Neuronal stem cell (in vitro differentiated cells): ENCODE measurements around the gene TESMIN.
A peak's percentile ranks its signal among the peaks of the same experiment; 100 is the strongest.

Experiments
- DNase-seq: peaks from one replicate; pipeline ENCODE4 v3.0.0-alpha.2; 2013; ENCODE audit warnings: low spot score
- H2AFZ ChIP-seq: one replicate; pipeline ENCODE4 v1.6.1; 2013; ENCODE audit warnings: mild to moderate bottlenecking, low read length, inconsistent platforms
- H2AK5ac ChIP-seq: 2 replicates; pipeline ENCODE4 v1.6.1; 2013; ENCODE audit warnings: low read depth, mild to moderate bottlenecking, inconsistent platforms, low read length, moderate library complexity, mixed read lengths
- H2BK120ac ChIP-seq: 2 replicates; pipeline ENCODE4 v1.6.1; 2013; ENCODE audit warnings: low read depth, mild to moderate bottlenecking, inconsistent platforms, low read length, moderate library complexity, mixed read lengths
- H2BK12ac ChIP-seq: one replicate; pipeline ENCODE4 v1.6.1; 2013; ENCODE audit warnings: low read length, inconsistent platforms
- H2BK15ac ChIP-seq: 2 replicates; pipeline ENCODE4 v1.6.1; 2013; ENCODE audit warnings: mild to moderate bottlenecking, low read length, inconsistent platforms, mixed read lengths
- H2BK5ac ChIP-seq: one replicate; pipeline ENCODE4 v1.6.1; 2013; ENCODE audit warnings: inconsistent platforms, mild to moderate bottlenecking, low read length, moderate library complexity
- H3K14ac ChIP-seq: one replicate; pipeline ENCODE4 v1.6.1; 2013; ENCODE audit warnings: low read length, inconsistent platforms
- H3K18ac ChIP-seq: 2 replicates; pipeline ENCODE4 v1.6.1; 2013; ENCODE audit warnings: low read length, inconsistent platforms
- H3K23ac ChIP-seq: 2 replicates; pipeline ENCODE4 v1.6.1; 2013; ENCODE audit warnings: low read depth, mild to moderate bottlenecking, mixed read lengths, low read length, inconsistent platforms; ENCODE audit not compliant: poor library complexity
- H3K27ac ChIP-seq: replicated peaks from 3 replicates; pipeline ENCODE4 v1.5.1; 2013; ENCODE audit warnings: low read length, inconsistent platforms
- H3K27me3 ChIP-seq, 3 experiments: 2 replicates each; pipeline ENCODE4 v1.6.1; 2013; ENCODE audit warnings: low read length in 3 of 3, mild to moderate bottlenecking in 2 of 3, inconsistent platforms in 1 of 3, low read depth in 1 of 3, mixed read lengths in 1 of 3, moderate library complexity in 1 of 3; ENCODE audit not compliant: control insufficient read depth in 3 of 3, insufficient read depth in 3 of 3
- H3K36me3 ChIP-seq, 2 donors: replicated peaks in 1 of 2; 2 replicates each; pipeline ENCODE4 v1.6.1; 2013; ENCODE audit warnings: low read length in 2 of 2; ENCODE audit not compliant: control insufficient read depth in 2 of 2, insufficient read depth in 2 of 2
- H3K4ac ChIP-seq: 2 replicates; pipeline ENCODE4 v1.6.1; 2013; ENCODE audit warnings: inconsistent platforms, mild to moderate bottlenecking, low read length, moderate library complexity
- H3K4me1 ChIP-seq, 2 donors: 1 replicate in 1 of 2; 2 replicates in 1 of 2; pipeline ENCODE4 v1.6.1; 2013; ENCODE audit warnings: low read length in 2 of 2, low read depth in 1 of 2; ENCODE audit not compliant: control insufficient read depth in 2 of 2, insufficient read depth in 1 of 2
- H3K4me2 ChIP-seq: one replicate; pipeline ENCODE4 v1.6.1; 2013; ENCODE audit warnings: mild to moderate bottlenecking, low read length, inconsistent platforms; ENCODE audit not compliant: insufficient read depth, poor library complexity, severe bottlenecking
- H3K4me3 ChIP-seq, 2 donors: 2 replicates each; pipeline ENCODE4 v1.5.1; 2013; ENCODE audit warnings: low read length in 2 of 2, mild to moderate bottlenecking in 2 of 2, inconsistent platforms in 1 of 2, moderate library complexity in 1 of 2
- H3K79me1 ChIP-seq: one replicate; pipeline ENCODE4 v1.6.1; 2013; ENCODE audit warnings: low read depth, mild to moderate bottlenecking, inconsistent platforms, low read length, moderate library complexity
- H3K9ac ChIP-seq: one replicate; pipeline ENCODE4 v1.6.1; 2013; ENCODE audit warnings: mild to moderate bottlenecking, low read depth, low read length, inconsistent platforms; ENCODE audit not compliant: poor library complexity
- H3K9me3 ChIP-seq, 2 donors: replicated peaks in 1 of 2; 2 replicates each; pipeline versions ENCODE3 to v1.6.1; 2013; ENCODE audit warnings: low read length in 2 of 2, mild to moderate bottlenecking in 2 of 2, inconsistent platforms in 1 of 2, low read depth in 1 of 2, mixed read lengths in 1 of 2, moderate library complexity in 1 of 2; ENCODE audit not compliant: control insufficient read depth in 2 of 2, insufficient read depth in 1 of 2
- H4K8ac ChIP-seq: one replicate; pipeline ENCODE4 v1.6.1; 2013; ENCODE audit warnings: low read depth, mild to moderate bottlenecking, inconsistent platforms, low read length, moderate library complexity
- H4K91ac ChIP-seq: one replicate; pipeline ENCODE4 v1.6.1; 2013; ENCODE audit warnings: low read length, low read depth, mild to moderate bottlenecking, inconsistent platforms; ENCODE audit not compliant: poor library complexity
- WGBS, 2 donors: extraction: QIAGEN DNeasy Blood & Tissue Kit; methylation state at CpG; one replicate each; pipeline ENCODE4 v1.1.7; 2013; ENCODE audit warnings: missing lambda C conversion rate in 2 of 2, mixed read lengths in 1 of 2; ENCODE audit not compliant: insufficient read length in 2 of 2, insufficient replicate concordance in 1 of 2; ENCODE audit errors: extremely low coverage in 2 of 2; 5-methylcytosine and 5-hydroxymethylcytosine counted together

Gene TESMIN

DNA sequence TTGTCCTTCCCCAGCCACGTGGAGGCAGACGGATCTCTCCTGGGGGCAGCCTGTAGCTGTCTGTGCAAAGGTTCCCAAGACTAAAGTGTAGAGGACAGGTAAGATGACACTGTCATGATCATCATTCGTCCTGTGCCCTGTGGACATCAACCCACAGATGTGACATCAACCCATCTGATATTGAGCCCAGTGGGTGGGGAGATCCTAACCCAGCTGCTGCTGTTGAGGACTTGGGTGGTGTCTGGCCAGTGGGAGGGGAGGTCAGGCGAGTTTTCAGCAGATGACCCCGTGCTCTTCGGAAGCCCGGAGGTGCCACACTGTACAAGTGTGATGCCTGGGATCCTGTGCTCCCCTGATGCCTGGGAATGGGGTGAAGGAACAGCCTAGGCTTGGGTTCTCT is 68.2 kb downstream of the TESMIN start:
- H2AK5ac ChIP-seq = peak overlapping the region; percentile 91
- H3K27me3 ChIP-seq = peaks cover 23 to 68% (median 53%) of the 10 kb centered on the region in 3 experiments
- WGBS, 2 donors = no CpG with 5 or more reads among the region's 7 CpGs
- H3K36me3 ChIP-seq = no peaks in the 10 kb centered on the region
- no peak overlapping the region for H2BK5ac ChIP-seq
- no peak overlapping the region for H3K4me2 ChIP-seq
- H3K23ac ChIP-seq = peak overlapping the region; percentile 78
- H2AFZ ChIP-seq = no peak overlapping the region
- DNase-seq = no peak
- H3K14ac ChIP-seq = no peak overlapping the region
- H3K4me1 ChIP-seq = no peaks in the 10 kb centered on the region
- H2BK120ac ChIP-seq = peak overlapping the region; percentile 38
- no peak overlapping the region for H3K27ac ChIP-seq
- H4K91ac ChIP-seq = no peak overlapping the region
- peak overlapping the region; percentile 63 for H2BK12ac ChIP-seq
- H3K4ac ChIP-seq = no peak overlapping the region
- no peak overlapping the region for H2BK15ac ChIP-seq
- no peak overlapping the region for H4K8ac ChIP-seq
- no peaks in the 10 kb centered on the region for H3K79me1 ChIP-seq
- H3K18ac ChIP-seq = no peak overlapping the region
- no peak overlapping the region for H3K4me3 ChIP-seq
- H3K9me3 ChIP-seq = no peaks in the 10 kb centered on the region
- H3K9ac ChIP-seq = no peak overlapping the region

DNA sequence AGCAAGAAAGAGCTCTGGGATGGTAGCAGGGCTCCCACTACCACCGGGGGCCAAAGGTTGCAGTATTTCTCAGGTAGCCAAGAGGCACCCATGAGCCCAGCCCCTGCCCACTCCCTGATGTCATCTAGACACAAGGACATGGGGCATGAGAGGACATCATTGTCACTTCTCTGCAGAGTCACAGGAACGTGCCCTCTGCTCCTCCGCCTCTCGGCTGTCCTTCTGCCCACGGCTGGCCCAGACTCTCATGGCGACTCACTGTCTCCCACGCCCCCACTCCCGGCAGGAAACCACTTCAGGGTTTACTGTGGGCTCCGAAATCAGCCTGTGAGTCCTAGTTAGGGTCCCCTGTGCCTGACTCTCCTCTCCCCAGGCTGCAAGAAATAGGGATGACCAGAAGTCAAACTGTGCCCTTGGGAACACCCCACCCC is 68.8 kb downstream of the TESMIN start:
- H2AK5ac ChIP-seq = peak overlapping the region; percentile 50
- no CpG with 5 or more reads among the region's 9 CpGs for WGBS, 2 donors
- no peak overlapping the region for H3K27ac ChIP-seq
- H2BK15ac ChIP-seq = no peak overlapping the region
- no peak overlapping the region for H3K14ac ChIP-seq
- no peak overlapping the region for H4K91ac ChIP-seq
- peaks cover 23 to 65% (median 53%) of the 10 kb centered on the region in 3 experiments for H3K27me3 ChIP-seq
- H3K36me3 ChIP-seq = no peaks in the 10 kb centered on the region
- H3K4ac ChIP-seq = no peak overlapping the region
- DNase-seq = no peak
- no peak overlapping the region for H2BK5ac ChIP-seq
- H3K18ac ChIP-seq = no peak overlapping the region
- H3K23ac ChIP-seq = peak overlapping the region; percentile 78
- no peak overlapping the region for H3K4me3 ChIP-seq
- H3K9me3 ChIP-seq = no peaks in the 10 kb centered on the region
- no peak overlapping the region for H4K8ac ChIP-seq
- H3K9ac ChIP-seq = no peak overlapping the region
- H3K4me1 ChIP-seq = no peaks in the 10 kb centered on the region
- no peak overlapping the region for H2BK120ac ChIP-seq
- no peaks in the 10 kb centered on the region for H3K79me1 ChIP-seq
- H2AFZ ChIP-seq = no peak overlapping the region
- no peak overlapping the region for H2BK12ac ChIP-seq
- no peak overlapping the region for H3K4me2 ChIP-seq

DNA sequence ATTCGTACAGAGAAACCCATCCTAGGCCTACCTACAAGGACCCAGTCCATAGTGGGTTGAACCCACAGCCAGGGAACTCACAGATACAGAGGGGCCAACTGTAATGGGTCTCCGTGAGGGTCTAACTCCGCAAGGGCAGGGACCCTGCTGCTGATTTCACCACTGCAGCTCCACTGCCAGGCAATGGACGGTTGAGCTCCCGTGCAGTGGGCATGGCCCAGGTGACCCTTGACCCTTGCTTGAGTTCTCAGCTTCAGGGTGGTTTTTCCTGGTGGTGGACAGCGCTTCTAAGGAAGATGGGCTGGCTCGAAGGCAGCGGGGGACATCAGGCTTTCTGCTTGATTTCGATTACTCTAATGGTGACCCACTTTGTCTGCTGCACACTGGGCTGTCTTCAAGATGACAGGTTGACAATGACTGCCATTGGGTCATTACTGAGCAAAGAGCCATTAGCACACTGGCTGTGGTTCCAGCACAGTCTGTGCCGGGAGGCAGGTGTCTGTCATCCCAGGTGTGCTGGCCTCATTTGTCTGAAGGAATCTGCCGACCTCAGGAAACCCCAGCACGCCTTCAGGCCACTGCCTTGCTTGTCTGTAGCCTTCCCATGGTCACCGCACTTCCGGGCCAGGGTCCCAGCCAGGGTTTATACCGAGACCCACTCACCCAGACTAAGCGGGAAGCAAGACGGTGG is 70.6 kb downstream of the TESMIN start:
- Histone ChIP-seq H2AK5ac (no peak overlapping the region), H2BK120ac (no peak overlapping the region), H3K18ac (peak overlapping the region; percentile 70), H3K27ac (no peak overlapping the region), H3K9me3 (no peaks in the 10 kb centered on the region), H2BK15ac (no peak overlapping the region), H2BK12ac (no peak overlapping the region), H3K23ac (no peak overlapping the region), H3K9ac (no peak overlapping the region), H3K4ac (no peak overlapping the region), H4K91ac (no peak overlapping the region), H3K4me2 (no peak overlapping the region), H3K4me3 (no peak overlapping the region), H3K14ac (peak overlapping the region; percentile 84), H4K8ac (no peak overlapping the region), H3K36me3 (no peaks in the 10 kb centered on the region), H3K79me1 (no peaks in the 10 kb centered on the region), H3K27me3 (peaks cover 23 to 46% (median 35%) of the 10 kb centered on the region in 3 experiments), H2AFZ (no peak overlapping the region), H3K4me1 (no peaks in the 10 kb centered on the region), H2BK5ac (no peak overlapping the region)
- no peak for DNase-seq
- WGBS, 2 donors = no CpG with 5 or more reads among the region's 17 CpGs

DNA sequence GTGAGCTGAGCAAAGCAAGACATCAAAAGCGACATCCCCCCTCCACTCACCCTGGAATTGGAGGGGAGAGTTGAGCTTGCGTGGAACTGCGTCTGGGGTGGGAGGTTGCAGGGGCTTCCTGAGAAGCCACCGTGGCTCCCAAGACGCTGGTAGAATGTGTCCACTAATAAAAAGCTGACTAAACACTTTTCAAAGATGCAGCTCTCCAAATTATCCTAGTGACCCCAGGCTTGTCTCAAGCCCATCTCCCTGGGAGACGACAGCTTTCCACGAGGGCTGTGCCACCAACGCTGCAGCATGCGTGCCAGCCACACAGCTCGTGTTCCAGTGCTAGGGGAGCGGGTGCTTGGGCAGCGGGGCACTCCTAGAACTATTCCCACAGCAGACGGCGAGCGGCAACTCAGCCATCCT is 73.3 kb downstream of the TESMIN start:
- Histone ChIP-seq H2AK5ac (no peak overlapping the region), H3K36me3 (no peaks in the 10 kb centered on the region), H3K79me1 (no peaks in the 10 kb centered on the region), H3K4me2 (no peak overlapping the region), H2BK12ac (no peak overlapping the region), H2BK5ac (no peak overlapping the region), H4K91ac (no peak overlapping the region), H3K9me3 (no peaks in the 10 kb centered on the region), H3K9ac (no peak overlapping the region), H3K14ac (no peak overlapping the region), H2AFZ (no peak overlapping the region), H2BK120ac (no peak overlapping the region), H3K18ac (no peak overlapping the region), H3K4me1 (no peaks in the 10 kb centered on the region), H3K23ac (no peak overlapping the region), H3K27me3 (peaks cover 0 to 20% (median 8%) of the 10 kb centered on the region in 3 experiments), H3K4me3 (no peak overlapping the region), H4K8ac (no peak overlapping the region), H2BK15ac (no peak overlapping the region), H3K4ac (no peak overlapping the region), H3K27ac (no peak overlapping the region)
- no CpG with 5 or more reads among the region's 15 CpGs for WGBS, 2 donors
- no peak for DNase-seq
